H9 (cell line): ENCODE data around the gene KATNA1. TPM values are rescaled to one million over a fixed set of nuclear protein-coding genes. Genes with fewer than 3 reads are reported as not detected.

ENCODE experiments used
- DNase-seq: peaks from one replicate; pipeline ENCODE4 v3.0.0-alpha.2; 2017
- H2AFZ ChIP-seq: one replicate; pipeline ENCODE4 v1.6.1; 2013; ENCODE audit warnings: mild to moderate bottlenecking, low read length, control low read depth, moderate library complexity
- H2AK5ac ChIP-seq: 2 replicates; pipeline ENCODE4 v1.6.1; 2013; ENCODE audit warnings: low read length, control low read depth, mixed read lengths; ENCODE audit not compliant: insufficient read length
- H2BK120ac ChIP-seq: one replicate; pipeline ENCODE4 v1.6.1; 2013; ENCODE audit warnings: low read depth, mild to moderate bottlenecking, low read length, control low read depth, inconsistent platforms; ENCODE audit not compliant: poor library complexity, severe bottlenecking
- H2BK12ac ChIP-seq: 2 replicates; pipeline ENCODE4 v1.6.1; 2013; ENCODE audit warnings: low read length, control low read depth, mixed read lengths, low read depth; ENCODE audit not compliant: insufficient read length
- H2BK15ac ChIP-seq: 2 replicates; pipeline ENCODE4 v1.6.1; 2013; ENCODE audit warnings: low read depth, low read length, control low read depth
- H2BK20ac ChIP-seq: one replicate; pipeline ENCODE4 v1.6.1; 2013; ENCODE audit warnings: low read depth, mild to moderate bottlenecking, low read length, control low read depth, inconsistent platforms; ENCODE audit not compliant: poor library complexity, severe bottlenecking
- H2BK5ac ChIP-seq: 2 replicates; pipeline ENCODE4 v1.6.1; 2013; ENCODE audit warnings: low read length, control low read depth, mixed read lengths; ENCODE audit not compliant: insufficient read length
- H3K14ac ChIP-seq: 2 replicates; pipeline ENCODE4 v1.6.1; 2013; ENCODE audit warnings: low read length, control low read depth; ENCODE audit not compliant: insufficient read depth
- H3K18ac ChIP-seq: 2 replicates; pipeline ENCODE4 v1.6.1; 2013; ENCODE audit warnings: low read depth, mild to moderate bottlenecking, mixed read lengths, low read length, control low read depth; ENCODE audit not compliant: insufficient read length
- H3K23ac ChIP-seq: 2 replicates; pipeline ENCODE4 v1.6.1; 2013; ENCODE audit warnings: low read length, control low read depth, mixed read lengths, low read depth; ENCODE audit not compliant: insufficient read length
- H3K23me2 ChIP-seq: 2 replicates; pipeline ENCODE4 v1.6.1; 2013; ENCODE audit warnings: low read depth, mild to moderate bottlenecking, mixed read lengths, low read length, control low read depth; ENCODE audit not compliant: insufficient read length, poor library complexity, severe bottlenecking
- H3K27ac ChIP-seq: 2 replicates; pipeline ENCODE4 v1.5.1; 2013; ENCODE audit warnings: low read length, control low read depth, mixed read lengths, low read depth; ENCODE audit not compliant: insufficient read length
- H3K27me3 ChIP-seq: 2 replicates; pipeline ENCODE4 v1.6.1; 2013; ENCODE audit warnings: low read length, control low read depth, inconsistent platforms; ENCODE audit not compliant: insufficient read depth
- H3K4ac ChIP-seq: 2 replicates; pipeline ENCODE4 v1.6.1; 2013; ENCODE audit warnings: low read depth, mild to moderate bottlenecking, control low read depth, inconsistent platforms, low read length, moderate library complexity
- H3K4me1 ChIP-seq: 2 replicates; pipeline ENCODE4 v1.6.1; 2013; ENCODE audit warnings: low read length, control low read depth, inconsistent platforms; ENCODE audit not compliant: insufficient read depth
- H3K4me2 ChIP-seq: 2 replicates; pipeline ENCODE4 v1.6.1; 2013; ENCODE audit warnings: low read length, control low read depth, mixed read lengths; ENCODE audit not compliant: insufficient read length, insufficient read depth
- H3K56ac ChIP-seq: 2 replicates; pipeline ENCODE4 v1.6.1; 2013; ENCODE audit warnings: low read depth, mild to moderate bottlenecking, mixed read lengths, low read length, control low read depth; ENCODE audit not compliant: insufficient read length
- H3K79me1 ChIP-seq: 2 replicates; pipeline ENCODE4 v1.6.1; 2013; ENCODE audit warnings: low read depth, mild to moderate bottlenecking, moderate library complexity, low read length, control low read depth, inconsistent platforms; ENCODE audit not compliant: insufficient read depth, poor library complexity, severe bottlenecking
- H3K79me2 ChIP-seq: 2 replicates; pipeline ENCODE4 v1.6.1; 2013; ENCODE audit warnings: low read length, control low read depth, inconsistent platforms; ENCODE audit not compliant: insufficient read depth
- H3K9ac ChIP-seq: 2 replicates; pipeline ENCODE4 v1.6.1; 2013; ENCODE audit warnings: low read length, control low read depth, mixed read lengths; ENCODE audit not compliant: insufficient read length; ENCODE audit errors: extremely low read depth
- H3K9me3 ChIP-seq: one replicate; pipeline ENCODE4 v1.6.1; 2013; ENCODE audit warnings: low read depth, low read length, inconsistent platforms; ENCODE audit not compliant: control insufficient read depth
- H3T11ph ChIP-seq: one replicate; pipeline ENCODE4 v1.6.1; 2013; ENCODE audit warnings: mild to moderate bottlenecking, low read length, control low read depth, inconsistent platforms
- H4K20me1 ChIP-seq: one replicate; pipeline ENCODE4 v1.6.1; 2013; ENCODE audit not compliant: control insufficient read depth, insufficient read length, insufficient read depth
- H4K5ac ChIP-seq: 2 replicates; pipeline ENCODE4 v1.6.1; 2013; ENCODE audit warnings: low read depth, mild to moderate bottlenecking, mixed read lengths, low read length, control low read depth; ENCODE audit not compliant: insufficient read length
- H4K8ac ChIP-seq: replicated peaks from 2 replicates; pipeline ENCODE4 v1.6.1; 2013; ENCODE audit warnings: low read length, control low read depth, mixed read lengths, low read depth; ENCODE audit not compliant: insufficient read length
- H4K91ac ChIP-seq: 2 replicates; pipeline ENCODE4 v1.6.1; 2013; ENCODE audit warnings: low read depth, mild to moderate bottlenecking, moderate library complexity, mixed read lengths, low read length, control low read depth; ENCODE audit not compliant: insufficient read length
- H3K27ac Mint-ChIP-seq, 3 experiments: 2 replicates in 2 of 3; 3 replicates in 1 of 3; pipeline ENCODE4 v1.8.0; 2020 to 2021; ENCODE audit warnings: mixed read lengths in 3 of 3, mild to moderate bottlenecking in 1 of 3, moderate library complexity in 1 of 3
- H3K27me3 Mint-ChIP-seq: 2 replicates; pipeline ENCODE4 v1.8.0; 2021; ENCODE audit warnings: low read depth, mild to moderate bottlenecking, moderate library complexity, mixed read lengths
- H3K36me3 Mint-ChIP-seq, 3 experiments: 2 replicates in 2 of 3; 3 replicates in 1 of 3; pipeline ENCODE4 v1.8.0; 2020 to 2021; ENCODE audit warnings: low read depth in 3 of 3, mixed read lengths in 3 of 3; ENCODE audit not compliant: insufficient read depth in 1 of 3
- H3K4me1 Mint-ChIP-seq, 2 experiments: 2 replicates each; pipeline ENCODE4 v1.8.0; 2020; ENCODE audit warnings: mixed read lengths in 2 of 2
- H3K4me3 Mint-ChIP-seq, 2 experiments: 2 replicates in 1 of 2; 3 replicates in 1 of 2; pipeline ENCODE4 v1.8.0; 2020 to 2021; ENCODE audit warnings: mild to moderate bottlenecking in 2 of 2, mixed read lengths in 2 of 2, moderate library complexity in 1 of 2
- H3K9me3 Mint-ChIP-seq, 2 experiments: 2 replicates in 1 of 2; 3 replicates in 1 of 2; pipeline ENCODE4 v1.8.0; 2020; ENCODE audit warnings: mild to moderate bottlenecking in 2 of 2, mixed read lengths in 2 of 2, moderate library complexity in 1 of 2
- WGBS: extraction: QIAGEN DNeasy Blood & Tissue Kit; methylation state at CpG from one replicate; pipeline ENCODE4 v1.1.7; 2013; ENCODE audit warnings: missing lambda C conversion rate, low lambda C conversion rate, mixed read lengths; ENCODE audit not compliant: insufficient read length; ENCODE audit errors: extremely low coverage; 5-methylcytosine and 5-hydroxymethylcytosine counted together
- total RNA-seq: library from RNA; stranded (reverse); gene quantifications from 2 replicates; pipeline ENCODE4 v1.2.1, GENCODE V29; 2021
- TF ChIP-seq, protein P1 (sequence below): fragments of 200-600 bp; sonication (generic); conservative IDR thresholded peaks from 3 replicates; pipeline ENCODE4 v1.8.0; 2021; ENCODE audit warnings: antibody characterized with exemption, mild to moderate bottlenecking

Gene KATNA1
- total RNA-seq, 1 experiment from 2014 or later: 18.3 TPM

- WGBS: no CpG with 5 or more reads among the region's 2 CpGs
- no peak overlapping the region for H2BK20ac ChIP-seq
- no peak overlapping the region for H3K4me3 Mint-ChIP-seq
Measured at GRCh38 chr6:149592983-149593382, 55.5 kb downstream of the KATNA1 start.

More at GRCh38 chr6:149592983-149593382, 55.5 kb downstream of the KATNA1 start:
- Histone ChIP-seq H3K4ac (no peak overlapping the region), H3K9me3 (no peaks in the 10 kb centered on the region), H2BK12ac (no peak overlapping the region), H2BK120ac (no peak overlapping the region), H3K4me1 (no peaks in the 10 kb centered on the region), H3K79me1 (no peaks in the 10 kb centered on the region), H2BK15ac (no peak overlapping the region), H4K91ac (no peak overlapping the region), H3K27ac (no peak overlapping the region), H3K56ac (no peak overlapping the region), H3K23ac (no peak overlapping the region), H3K18ac (no peak overlapping the region), H3K9ac (no peak overlapping the region), H2AK5ac (no peak overlapping the region), H4K20me1 (no peaks in the 10 kb centered on the region), H4K5ac (no peak overlapping the region), H2BK5ac (no peak overlapping the region), H3K79me2 (no peaks in the 10 kb centered on the region), H3K27me3 (no peaks in the 10 kb centered on the region), H2AFZ (no peak overlapping the region), H4K8ac (no peak overlapping the region), H3K14ac (no peak overlapping the region), H3T11ph (no peak overlapping the region), H3K4me2 (no peak overlapping the region), H3K23me2 (no peaks in the 10 kb centered on the region)
- DNase-seq: no peak
- Mint-ChIP-seq H3K27ac (no peak overlapping the region), H3K36me3 (peaks cover 16 to 61% (median 42%) of the 10 kb centered on the region in 3 experiments), H3K27me3 (no peaks in the 10 kb centered on the region; the same call in 1 of the 2 replicates), H3K4me1 (no peaks in the 10 kb centered on the region), H3K9me3 (no peaks in the 10 kb centered on the region)
- TF ChIP-seq, protein P1, sequence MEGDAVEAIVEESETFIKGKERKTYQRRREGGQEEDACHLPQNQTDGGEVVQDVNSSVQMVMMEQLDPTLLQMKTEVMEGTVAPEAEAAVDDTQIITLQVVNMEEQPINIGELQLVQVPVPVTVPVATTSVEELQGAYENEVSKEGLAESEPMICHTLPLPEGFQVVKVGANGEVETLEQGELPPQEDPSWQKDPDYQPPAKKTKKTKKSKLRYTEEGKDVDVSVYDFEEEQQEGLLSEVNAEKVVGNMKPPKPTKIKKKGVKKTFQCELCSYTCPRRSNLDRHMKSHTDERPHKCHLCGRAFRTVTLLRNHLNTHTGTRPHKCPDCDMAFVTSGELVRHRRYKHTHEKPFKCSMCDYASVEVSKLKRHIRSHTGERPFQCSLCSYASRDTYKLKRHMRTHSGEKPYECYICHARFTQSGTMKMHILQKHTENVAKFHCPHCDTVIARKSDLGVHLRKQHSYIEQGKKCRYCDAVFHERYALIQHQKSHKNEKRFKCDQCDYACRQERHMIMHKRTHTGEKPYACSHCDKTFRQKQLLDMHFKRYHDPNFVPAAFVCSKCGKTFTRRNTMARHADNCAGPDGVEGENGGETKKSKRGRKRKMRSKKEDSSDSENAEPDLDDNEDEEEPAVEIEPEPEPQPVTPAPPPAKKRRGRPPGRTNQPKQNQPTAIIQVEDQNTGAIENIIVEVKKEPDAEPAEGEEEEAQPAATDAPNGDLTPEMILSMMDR: no peak
